ENCODE measurements around the gene ACER1.

ACER1 gene

GRCh38 chr19:6267552-6268381, 65.6 kb downstream of the ACER1 start:
- no peak for DNase-seq (ENCODE audit: low spot score)

- DNase-seq (ENCODE audit: low spot score) = no peak
These were observed 68.6 kb downstream of the ACER1 start for GRCh38 chr19:6264803-6265202.

- no peak for DNase-seq (ENCODE audit: low spot score)
These were observed 69.5 kb downstream of the ACER1 start for GRCh38 chr19:6263735-6264444.

GRCh38 chr19:6263306-6263705, 70.1 kb downstream of the ACER1 start:
- no peak for DNase-seq (ENCODE audit: low spot score)

- no peak for DNase-seq (ENCODE audit: low spot score)
These were observed 70.9 kb downstream of the ACER1 start for GRCh38 chr19:6262519-6262918.

GRCh38 chr19:6261883-6262282, 71.5 kb downstream of the ACER1 start:
- DNase-seq (ENCODE audit: low spot score) = no peak

- no peak for DNase-seq (ENCODE audit: low spot score)
These were observed 72.3 kb downstream of the ACER1 start for GRCh38 chr19:6260912-6261650.

GRCh38 chr19:6260376-6260775, 73.0 kb downstream of the ACER1 start:
- no peak for DNase-seq (ENCODE audit: low spot score)

- no peak for DNase-seq (ENCODE audit: low spot score)
These were observed 74.0 kb downstream of the ACER1 start for GRCh38 chr19:6259312-6259861.

GRCh38 chr19:6258812-6259311, 74.5 kb downstream of the ACER1 start:
- no peak for DNase-seq (ENCODE audit: low spot score)
